NCI-H1092 treated with DMSO at 0.1 percent for 48 hours (cell line): ENCODE results near the gene STMN3.

Source experiments
- DNase-seq: peaks from one replicate; lab custom pipeline; 2025; lab: John Stamatoyannopoulos, UW

Gene STMN3

GRCh38 chr20:63692436-63693082, 39.3 kb upstream of the STMN3 start:
- no peak for DNase-seq

- DNase-seq = no peak
Measured at GRCh38 chr20:63691711-63692435, 38.6 kb upstream of the STMN3 start.

GRCh38 chr20:63690898-63691710, 37.9 kb upstream of the STMN3 start:
- no peak for DNase-seq

GRCh38 chr20:63690003-63690897, 37.0 kb upstream of the STMN3 start:
- no peak for DNase-seq

- no peak for DNase-seq
Measured at GRCh38 chr20:63689046-63690002, 36.1 kb upstream of the STMN3 start.

GRCh38 chr20:63688228-63689045, 35.2 kb upstream of the STMN3 start:
- DNase-seq = no peak

- DNase-seq = no peak
Measured at GRCh38 chr20:63687419-63688178, 34.4 kb upstream of the STMN3 start.

- no peak for DNase-seq
Measured at GRCh38 chr20:63686492-63687321, 33.5 kb upstream of the STMN3 start.

- DNase-seq = no peak
Measured at GRCh38 chr20:63686094-63686491, 32.9 kb upstream of the STMN3 start.

GRCh38 chr20:63685269-63686026, 32.2 kb upstream of the STMN3 start:
- no peak for DNase-seq

- DNase-seq = no peak
Measured at GRCh38 chr20:63682384-63683139, 29.3 kb upstream of the STMN3 start.

GRCh38 chr20:63681609-63682142, 28.5 kb upstream of the STMN3 start:
- no peak for DNase-seq

- no peak for DNase-seq
Measured at GRCh38 chr20:63680857-63681608, 27.8 kb upstream of the STMN3 start.

- DNase-seq = no peak
Measured at GRCh38 chr20:63680427-63680826, 27.2 kb upstream of the STMN3 start.

GRCh38 chr20:63679799-63680305, 26.6 kb upstream of the STMN3 start:
- DNase-seq = no peak
